Jurkat, Clone E6-1 (cell line): ENCODE results near the gene ATP2A3. TPM values are rescaled to one million over a fixed set of nuclear protein-coding genes. Genes with fewer than 3 reads are reported as not detected.

Experiments used
- DNase-seq: peaks from one replicate; pipeline ENCODE4 v3.0.0-alpha.2; 2011; ENCODE audit warnings: low read depth, low spot score
- H3K4me3 ChIP-seq: 2 replicates; pipeline ENCODE4 v1.5.1; 2011; ENCODE audit warnings: mild to moderate bottlenecking, low read length, control low read depth, moderate library complexity
- polyA plus RNA-seq: library from polyadenylated mRNA; unstranded; fragments of >200 nt; gene quantifications from one replicate; pipeline ENCODE4 v1.2.1, GENCODE V29; 2012; ENCODE audit warnings: missing spikeins; ENCODE audit not compliant: insufficient read length, insufficient read depth

Gene ATP2A3
- polyA plus RNA-seq: 240 TPM

GRCh38 chr17:3964203-3965117 is at the start of gene ATP2A3:
ATP2A3 (minus strand) TSS chr17:3964437; CDS start chr17:3964291, 146 bp downstream.
- peak; percentile 65 for DNase-seq
- H3K4me3 ChIP-seq: peak within 1 kb of the TSS; percentile 87

GRCh38 chr17:4010754-4011153 is 46.5 kb upstream of the ATP2A3 start:
- no peak overlapping the region for H3K4me3 ChIP-seq
- DNase-seq: no peak

GRCh38 chr17:4009186-4009785 is 45.0 kb upstream of the ATP2A3 start:
- DNase-seq: no peak
- H3K4me3 ChIP-seq: no peak overlapping the region

- no peak overlapping the region for H3K4me3 ChIP-seq
- DNase-seq: no peak
These were observed 44.4 kb upstream of the ATP2A3 start for GRCh38 chr17:4008441-4009185.

- H3K4me3 ChIP-seq: no peak overlapping the region
- DNase-seq: no peak
These were observed 43.8 kb upstream of the ATP2A3 start for GRCh38 chr17:4008082-4008435.

- H3K4me3 ChIP-seq: no peak overlapping the region
- DNase-seq: no peak
These were observed 43.3 kb upstream of the ATP2A3 start for GRCh38 chr17:4007346-4008081.

GRCh38 chr17:4006745-4007211 is 42.5 kb upstream of the ATP2A3 start:
- DNase-seq: peak; percentile 68
- H3K4me3 ChIP-seq: no peak overlapping the region

- no peak overlapping the region for H3K4me3 ChIP-seq
- DNase-seq: no peak
These were observed 41.9 kb upstream of the ATP2A3 start for GRCh38 chr17:4006165-4006589.

GRCh38 chr17:4005296-4006164 is 41.3 kb upstream of the ATP2A3 start:
- DNase-seq: no peak
- no peak overlapping the region for H3K4me3 ChIP-seq

- DNase-seq: peak; percentile 12
- no peak overlapping the region for H3K4me3 ChIP-seq
These were observed 40.5 kb upstream of the ATP2A3 start for GRCh38 chr17:4004517-4005295.

GRCh38 chr17:4003501-4004421 is 39.5 kb upstream of the ATP2A3 start:
- no peak for DNase-seq
- H3K4me3 ChIP-seq: no peak overlapping the region

GRCh38 chr17:4003131-4003500 is 38.9 kb upstream of the ATP2A3 start:
- DNase-seq: no peak
- no peak overlapping the region for H3K4me3 ChIP-seq

GRCh38 chr17:4001048-4001590 is 36.9 kb upstream of the ATP2A3 start:
- H3K4me3 ChIP-seq: no peak overlapping the region
- no peak for DNase-seq

GRCh38 chr17:3998436-3998835 is 34.2 kb upstream of the ATP2A3 start:
- H3K4me3 ChIP-seq: no peak overlapping the region
- DNase-seq: no peak

- no peak for DNase-seq
- no peak overlapping the region for H3K4me3 ChIP-seq
These were observed 30.8 kb upstream of the ATP2A3 start for GRCh38 chr17:3995067-3995466.

- H3K4me3 ChIP-seq: no peak overlapping the region
- no peak for DNase-seq
These were observed 30.0 kb upstream of the ATP2A3 start for GRCh38 chr17:3994221-3994576.
